Right atrium auricular region (tissue), 2 donors: ENCODE results near the gene TAF4. TPM values are rescaled to one million over a fixed set of nuclear protein-coding genes. Genes with fewer than 3 reads are reported as not detected.
"Not testable (repeated sequence)": the region's sequence is repeated elsewhere in the genome, so short reads cannot be mapped to it uniquely, and the experiment has no call there.

Experiments used
- DNase-seq: peaks from one replicate; pipeline ENCODE4 v3.0.0-alpha.2; 2019; ENCODE audit warnings: low spot score
- H3K27ac ChIP-seq, 2 donors: fragments of 200-600 bp; sonication (generic); 1 replicate in 1 of 2; 2 replicates in 1 of 2; pipeline ENCODE4 v1.5.1; 2016 to 2019
- H3K27me3 ChIP-seq, 2 donors: fragments of 200-600 bp; sonication (generic); one replicate each; pipeline versions ENCODE4 v1.5.1 to v1.6.0; 2017 to 2019
- H3K36me3 ChIP-seq: fragments of 200-600 bp; sonication (generic); one replicate; pipeline ENCODE4 v1.5.1; 2016
- H3K4me1 ChIP-seq, 2 donors: fragments of 200-600 bp; sonication (generic); one replicate each; pipeline versions ENCODE4 v1.5.1 to v1.6.0; 2017 to 2019
- H3K4me3 ChIP-seq, 2 donors: fragments of 200-600 bp; sonication (generic); 1 replicate in 1 of 2; 2 replicates in 1 of 2; pipeline ENCODE4 v1.5.1; 2017 to 2019; ENCODE audit warnings: mild to moderate bottlenecking in 1 of 2, moderate library complexity in 1 of 2
- H3K9me3 ChIP-seq, 2 donors: fragments of 200-600 bp; sonication (generic); one replicate each; pipeline ENCODE4 v1.5.1; 2019
- total RNA-seq, 2 donors: library from RNA; depleted of rRNA; stranded (reverse); fragments of >200 nt; gene quantifications; one replicate each; pipeline ENCODE4 v1.1.0, GENCODE V29; 2016
- TF ChIP-seq, protein P1 (sequence below), 2 donors: fragments of 200-600 bp; sonication (generic); IDR thresholded peaks; one replicate each; pipeline ENCODE4 v1.5.1; 2019; ENCODE audit warnings: antibody characterized with exemption in 2 of 2

TAF4 gene
- total RNA-seq, 2 donors from 2014 or later: 8.3 to 18.0 TPM

GRCh38 chr20:62085206-62085605, 19.5 kb upstream of the TAF4 start:
- TF ChIP-seq, protein P1, sequence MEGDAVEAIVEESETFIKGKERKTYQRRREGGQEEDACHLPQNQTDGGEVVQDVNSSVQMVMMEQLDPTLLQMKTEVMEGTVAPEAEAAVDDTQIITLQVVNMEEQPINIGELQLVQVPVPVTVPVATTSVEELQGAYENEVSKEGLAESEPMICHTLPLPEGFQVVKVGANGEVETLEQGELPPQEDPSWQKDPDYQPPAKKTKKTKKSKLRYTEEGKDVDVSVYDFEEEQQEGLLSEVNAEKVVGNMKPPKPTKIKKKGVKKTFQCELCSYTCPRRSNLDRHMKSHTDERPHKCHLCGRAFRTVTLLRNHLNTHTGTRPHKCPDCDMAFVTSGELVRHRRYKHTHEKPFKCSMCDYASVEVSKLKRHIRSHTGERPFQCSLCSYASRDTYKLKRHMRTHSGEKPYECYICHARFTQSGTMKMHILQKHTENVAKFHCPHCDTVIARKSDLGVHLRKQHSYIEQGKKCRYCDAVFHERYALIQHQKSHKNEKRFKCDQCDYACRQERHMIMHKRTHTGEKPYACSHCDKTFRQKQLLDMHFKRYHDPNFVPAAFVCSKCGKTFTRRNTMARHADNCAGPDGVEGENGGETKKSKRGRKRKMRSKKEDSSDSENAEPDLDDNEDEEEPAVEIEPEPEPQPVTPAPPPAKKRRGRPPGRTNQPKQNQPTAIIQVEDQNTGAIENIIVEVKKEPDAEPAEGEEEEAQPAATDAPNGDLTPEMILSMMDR (IDR thresholded peaks at IDR 0.05): no peak
- Histone ChIP-seq H3K27me3 (no peaks in the 10 kb centered on the region), H3K36me3 (no peaks in the 10 kb centered on the region)

GRCh38 chr20:62084224-62084623, 18.5 kb upstream of the TAF4 start:
- not testable (repeated sequence) for H3K4me3 ChIP-seq, DNase-seq, H3K27ac ChIP-seq, H3K9me3 ChIP-seq, H3K36me3 ChIP-seq, H3K27me3 ChIP-seq, H3K4me1 ChIP-seq

More at GRCh38 chr20:62085206-62085605, 19.5 kb upstream of the TAF4 start:
- Histone ChIP-seq H3K4me3 (no peak overlapping the region), H3K4me1 (no peaks in the 10 kb centered on the region), H3K9me3 (no peaks in the 10 kb centered on the region), H3K27ac (no peak overlapping the region)
- DNase-seq: no peak

DNA sequence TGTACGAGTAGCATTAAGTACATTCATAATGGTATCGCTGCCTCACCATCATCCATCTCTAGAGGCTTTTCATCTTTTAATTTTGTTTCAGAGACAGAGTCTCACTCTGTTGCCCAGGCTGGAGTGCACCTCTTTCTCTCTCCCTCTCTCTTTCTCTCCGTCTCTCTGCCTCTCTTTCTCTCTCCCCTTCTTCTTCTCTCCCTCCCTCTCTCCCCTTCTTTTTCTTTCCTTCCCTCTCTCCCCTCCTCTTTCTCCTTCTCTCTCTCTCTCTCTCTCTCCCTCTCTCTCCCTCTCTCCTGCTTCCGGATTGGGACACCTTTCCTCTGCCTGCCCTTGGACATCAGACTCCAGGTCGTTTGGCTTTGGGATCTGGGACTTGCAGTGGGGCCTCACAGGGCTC, 17.6 kb upstream of the TAF4 start:
- no peaks in the 10 kb centered on the region for H3K4me1 ChIP-seq
- H3K4me3 ChIP-seq: no peak overlapping the region
- H3K27me3 ChIP-seq: no peaks in the 10 kb centered on the region
- TF ChIP-seq, protein P1 (IDR thresholded peaks at IDR 0.05): no peak
- no peak overlapping the region for H3K27ac ChIP-seq
- no peaks in the 10 kb centered on the region for H3K36me3 ChIP-seq
- no peak for DNase-seq
- peaks cover 0 to 6% of the 10 kb centered on the region in 2 donors for H3K9me3 ChIP-seq

- Histone ChIP-seq H3K4me3 (no peak overlapping the region), H3K9me3 (peaks cover 0 to 16% of the 10 kb centered on the region in 2 donors), H3K4me1 (no peaks in the 10 kb centered on the region), H3K36me3 (no peaks in the 10 kb centered on the region), H3K27ac (no peak overlapping the region), H3K27me3 (no peaks in the 10 kb centered on the region)
- TF ChIP-seq, protein P1 (IDR thresholded peaks at IDR 0.05): no peak
- DNase-seq: no peak
Measured at GRCh38 chr20:62080249-62080990, 14.7 kb upstream of the TAF4 start.

DNA sequence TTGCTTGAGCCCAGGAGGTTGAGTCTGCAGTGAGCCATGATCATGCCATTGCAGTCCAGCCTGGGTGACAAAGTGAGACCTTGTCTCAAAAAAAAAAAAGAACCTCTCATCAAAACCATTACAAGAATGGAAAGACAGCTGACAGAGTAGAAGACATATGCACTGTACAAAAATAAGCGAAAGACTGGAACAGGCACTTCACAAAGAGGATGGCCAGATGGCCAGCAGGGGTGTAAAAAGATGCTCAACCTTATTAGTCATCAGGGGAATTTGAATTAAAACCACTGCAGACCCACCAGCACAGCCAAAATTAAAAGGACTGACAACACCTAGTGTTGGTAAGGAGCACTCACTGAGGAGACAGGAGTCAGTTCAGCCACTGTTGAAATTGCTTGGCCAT, 13.5 kb upstream of the TAF4 start:
- DNase-seq: no peak
- Histone ChIP-seq H3K27me3 (no peaks in the 10 kb centered on the region), H3K4me1 (no peaks in the 10 kb centered on the region), H3K27ac (no peak overlapping the region), H3K9me3 (peaks cover 0 to 26% of the 10 kb centered on the region in 2 donors), H3K36me3 (no peaks in the 10 kb centered on the region), H3K4me3 (no peak overlapping the region)
- TF ChIP-seq, protein P1 (IDR thresholded peaks at IDR 0.05): no peak

DNA sequence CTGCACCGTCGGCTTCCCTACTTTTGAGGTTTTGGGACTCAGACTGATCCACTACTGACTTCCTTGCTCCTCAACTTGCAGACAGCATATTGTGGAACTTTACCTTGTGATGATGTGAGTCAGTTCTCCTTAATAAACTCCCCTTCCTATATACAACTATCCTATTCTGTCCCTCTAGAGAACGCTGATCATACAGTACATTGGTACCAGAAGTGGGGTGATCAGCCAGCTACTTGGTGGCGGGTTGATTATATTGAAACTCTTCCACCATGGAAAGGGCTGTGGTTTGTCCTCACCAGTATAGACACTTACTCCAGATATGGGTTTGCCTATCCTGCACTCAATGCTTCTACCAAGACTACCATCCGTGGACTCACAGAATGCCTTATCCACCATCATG, 7.6 kb upstream of the TAF4 start:
- no peak overlapping the region for H3K27ac ChIP-seq
- H3K4me1 ChIP-seq: no peaks in the 10 kb centered on the region
- no peaks in the 10 kb centered on the region for H3K27me3 ChIP-seq
- peaks cover 0 to 31% of the 10 kb centered on the region in 2 donors for H3K9me3 ChIP-seq
- no peaks in the 10 kb centered on the region for H3K36me3 ChIP-seq
- H3K4me3 ChIP-seq: no peak overlapping the region
- TF ChIP-seq, protein P1 (IDR thresholded peaks at IDR 0.05): no peak
- no peak for DNase-seq

GRCh38 chr20:62071669-62072430, 6.2 kb upstream of the TAF4 start:
- not testable (repeated sequence) for DNase-seq, H3K4me1 ChIP-seq, H3K4me3 ChIP-seq, H3K36me3 ChIP-seq, H3K27me3 ChIP-seq, H3K27ac ChIP-seq
- peaks cover 0 to 30% of the 10 kb centered on the region in 2 donors for H3K9me3 ChIP-seq
